ENCODE data around the gene ZC3H12D.

ZC3H12D gene

GRCh38 chr6:149425224-149425623 lies 59.6 kb downstream of the ZC3H12D start:
- H3K4me3 ChIP-seq (replicated peaks in 1 of 2; ENCODE audit: low read depth in 2 of 2, low read length in 2 of 2), result no peak overlapping the region
- no peak for TF ChIP-seq CTCF (IDR thresholded peaks at IDR 0.05; ENCODE audit: low read depth, low read length)
- no peak for DNase-seq (ENCODE audit: low read depth in 2 of 2)

- no peak overlapping the region for H3K4me3 ChIP-seq (replicated peaks in 1 of 2; ENCODE audit: low read depth in 2 of 2, low read length in 2 of 2)
- TF ChIP-seq CTCF (IDR thresholded peaks at IDR 0.05; ENCODE audit: low read depth, low read length), result no peak
- no peak for DNase-seq (ENCODE audit: low read depth in 2 of 2)
Observed at GRCh38 chr6:149423964-149424440, 60.8 kb downstream of the ZC3H12D start.

- no peak overlapping the region for H3K4me3 ChIP-seq (replicated peaks in 1 of 2; ENCODE audit: low read depth in 2 of 2, low read length in 2 of 2)
- TF ChIP-seq CTCF (IDR thresholded peaks at IDR 0.05; ENCODE audit: low read depth, low read length), result no peak
- DNase-seq (ENCODE audit: low read depth in 2 of 2), result no peak
Observed at GRCh38 chr6:149422581-149422980, 62.2 kb downstream of the ZC3H12D start.

- TF ChIP-seq CTCF (IDR thresholded peaks at IDR 0.05; ENCODE audit: low read depth, low read length), result no peak
- H3K4me3 ChIP-seq (replicated peaks in 1 of 2; ENCODE audit: low read depth in 2 of 2, low read length in 2 of 2), result no peak overlapping the region
- DNase-seq (ENCODE audit: low read depth in 2 of 2), result no peak
Observed at GRCh38 chr6:149421132-149421531, 63.7 kb downstream of the ZC3H12D start.

- no peak for DNase-seq (ENCODE audit: low read depth in 2 of 2)
- TF ChIP-seq CTCF (IDR thresholded peaks at IDR 0.05; ENCODE audit: low read depth, low read length), result no peak
- no peak overlapping the region for H3K4me3 ChIP-seq (replicated peaks in 1 of 2; ENCODE audit: low read depth in 2 of 2, low read length in 2 of 2)
Observed at GRCh38 chr6:149419696-149420404, 65.0 kb downstream of the ZC3H12D start.

- no peak overlapping the region for H3K4me3 ChIP-seq (replicated peaks in 1 of 2; ENCODE audit: low read depth in 2 of 2, low read length in 2 of 2)
- no peak for DNase-seq (ENCODE audit: low read depth in 2 of 2)
- no peak for TF ChIP-seq CTCF (IDR thresholded peaks at IDR 0.05; ENCODE audit: low read depth, low read length)
Observed at GRCh38 chr6:149414821-149415220, 70.0 kb downstream of the ZC3H12D start.

GRCh38 chr6:149414009-149414408 lies 70.8 kb downstream of the ZC3H12D start:
- DNase-seq (ENCODE audit: low read depth in 2 of 2), result no peak
- no peak for TF ChIP-seq CTCF (IDR thresholded peaks at IDR 0.05; ENCODE audit: low read depth, low read length)
- H3K4me3 ChIP-seq (replicated peaks in 1 of 2; ENCODE audit: low read depth in 2 of 2, low read length in 2 of 2), result no peak overlapping the region
